Psoas muscle (tissue), 8 donors: ENCODE data around the gene STT3B. TPM values are rescaled to one million over a fixed set of nuclear protein-coding genes. Genes with fewer than 3 reads are reported as not detected.

Experiments used
- ATAC-seq, 4 donors: fragments of 200-7000 bp; cut with Tn5 transposase; one replicate each; pipeline ENCODE4 v1.9.1; 2020; ENCODE audit warnings: moderate library complexity in 3 of 4, mild to moderate bottlenecking in 2 of 4
- DNase-seq, 2 donors: peaks; one replicate each; pipeline ENCODE4 v3.0.0-alpha.2; 2020
- H3K27ac ChIP-seq: fragments of 200-600 bp; one replicate; pipeline ENCODE4 v1.8.0; 2022
- H3K27me3 ChIP-seq, 3 donors: fragments of 200-600 bp in 1 of 3; one replicate each; pipeline versions ENCODE4 v1.6.1 to v1.8.0; 2013 to 2022; ENCODE audit warnings: low read length in 2 of 3, mild to moderate bottlenecking in 2 of 3, moderate library complexity in 1 of 3; ENCODE audit not compliant: insufficient read depth in 3 of 3
- H3K36me3 ChIP-seq, 2 donors: fragments of 200-600 bp in 1 of 2; one replicate each; pipeline versions ENCODE4 v1.6.1 to v1.8.0; 2013 to 2022; ENCODE audit warnings: low read depth in 1 of 2, mild to moderate bottlenecking in 1 of 2, moderate library complexity in 1 of 2; ENCODE audit not compliant: insufficient read depth in 1 of 2
- H3K4me1 ChIP-seq: fragments of 200-600 bp; one replicate; pipeline ENCODE4 v1.8.0; 2022
- H3K4me3 ChIP-seq: fragments of 200-600 bp; one replicate; pipeline ENCODE4 v1.8.0; 2022; ENCODE audit warnings: mild to moderate bottlenecking
- H3K9me3 ChIP-seq: fragments of 200-600 bp; one replicate; pipeline ENCODE4 v1.8.0; 2022
- WGBS, 3 donors: extraction: QIAGEN DNeasy Blood & Tissue Kit; methylation state at CpG; one replicate each; pipeline versions ENCODE4 v1.1.6 to v1.1.7; 2013; 5-methylcytosine and 5-hydroxymethylcytosine counted together
- intact Hi-C, 2 donors: fragments of 100-400 bp; cut with DNase I; formaldehyde crosslinking; loops; one replicate each; pipeline versions ENCODE4 v1.11.0 to v1.14.2; 2022
- polyA plus RNA-seq, 3 donors: library from polyadenylated mRNA; stranded (reverse); fragments of 200-250 nt; gene quantifications; one replicate each; pipeline ENCODE4 v1.2.3, GENCODE V29; 2013
- total RNA-seq, 4 donors: library from RNA; stranded (reverse); fragmentation: NEBNext Ultra II Directional in 2 of 4; extraction: Animal tissue kit (Norgen Biotek cat#: 25700) in 2 of 4; gene quantifications; one replicate each; pipeline versions ENCODE4 v1.2.1 to v1.2.4, GENCODE V29; 2021 to 2023
- TF ChIP-seq, protein P1 (sequence below): fragments of 200-600 bp; IDR thresholded peaks from one replicate; pipeline ENCODE4 v1.8.0; 2022; ENCODE audit warnings: antibody characterized with exemption
- donor health status: healthy with polysubstance abuse.
- donor health status: DM: no; HTN: no; CAD: no; lungs with moderate emphysema.
- donor health status: Bipolar disorder and iron deficiency.
- donor health status: healthy.
- donor health status: DM: yes; HTN: yes; CAD: no.
- donor health status: DM: no; HTN: no; CAD: no.
- donor health status: DM: no; HTN: no; CAD: no.
- donor health status: DM: yes; HTN: yes; CAD: no.

Gene STT3B
- total and polyA plus RNA-seq, 7 donors, result 33.8 to 95.5 (median 56.9) TPM

DNA sequence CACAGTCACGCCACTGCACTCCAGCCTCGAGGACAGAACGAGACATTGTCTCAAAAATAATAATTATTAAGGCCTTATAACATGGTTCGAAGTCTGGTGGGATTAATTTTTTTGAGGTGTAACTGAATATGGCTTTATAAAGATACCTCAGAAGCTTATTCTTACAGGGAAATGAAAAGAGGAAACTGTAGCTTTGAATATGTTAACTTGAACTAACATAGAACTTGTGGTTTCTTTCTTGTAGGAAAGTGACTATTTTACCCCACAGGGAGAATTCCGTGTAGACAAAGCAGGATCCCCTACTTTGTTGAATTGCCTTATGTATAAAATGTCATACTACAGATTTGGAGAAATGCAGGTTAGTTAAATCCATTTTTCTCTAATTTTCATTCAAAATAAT, 96.3 kb downstream of the STT3B start:
- Histone ChIP-seq H3K27ac (no peak overlapping the region), H3K4me1 (no peaks in the 10 kb centered on the region), H3K4me3 (no peak overlapping the region), H3K36me3 (peaks cover 0 to 85% of the 10 kb centered on the region in 2 donors), H3K9me3 (no peaks in the 10 kb centered on the region), H3K27me3 (no peaks in the 10 kb centered on the region)
- no peak for DNase-seq
- 90 to 97% (median 94%) methylated on average over 5 of the region's 5 CpGs for WGBS, 3 donors
- ATAC-seq, result no peak
- TF ChIP-seq, protein P1, sequence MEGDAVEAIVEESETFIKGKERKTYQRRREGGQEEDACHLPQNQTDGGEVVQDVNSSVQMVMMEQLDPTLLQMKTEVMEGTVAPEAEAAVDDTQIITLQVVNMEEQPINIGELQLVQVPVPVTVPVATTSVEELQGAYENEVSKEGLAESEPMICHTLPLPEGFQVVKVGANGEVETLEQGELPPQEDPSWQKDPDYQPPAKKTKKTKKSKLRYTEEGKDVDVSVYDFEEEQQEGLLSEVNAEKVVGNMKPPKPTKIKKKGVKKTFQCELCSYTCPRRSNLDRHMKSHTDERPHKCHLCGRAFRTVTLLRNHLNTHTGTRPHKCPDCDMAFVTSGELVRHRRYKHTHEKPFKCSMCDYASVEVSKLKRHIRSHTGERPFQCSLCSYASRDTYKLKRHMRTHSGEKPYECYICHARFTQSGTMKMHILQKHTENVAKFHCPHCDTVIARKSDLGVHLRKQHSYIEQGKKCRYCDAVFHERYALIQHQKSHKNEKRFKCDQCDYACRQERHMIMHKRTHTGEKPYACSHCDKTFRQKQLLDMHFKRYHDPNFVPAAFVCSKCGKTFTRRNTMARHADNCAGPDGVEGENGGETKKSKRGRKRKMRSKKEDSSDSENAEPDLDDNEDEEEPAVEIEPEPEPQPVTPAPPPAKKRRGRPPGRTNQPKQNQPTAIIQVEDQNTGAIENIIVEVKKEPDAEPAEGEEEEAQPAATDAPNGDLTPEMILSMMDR, result no peak
- intact Hi-C loops, result no loop called here

DNA sequence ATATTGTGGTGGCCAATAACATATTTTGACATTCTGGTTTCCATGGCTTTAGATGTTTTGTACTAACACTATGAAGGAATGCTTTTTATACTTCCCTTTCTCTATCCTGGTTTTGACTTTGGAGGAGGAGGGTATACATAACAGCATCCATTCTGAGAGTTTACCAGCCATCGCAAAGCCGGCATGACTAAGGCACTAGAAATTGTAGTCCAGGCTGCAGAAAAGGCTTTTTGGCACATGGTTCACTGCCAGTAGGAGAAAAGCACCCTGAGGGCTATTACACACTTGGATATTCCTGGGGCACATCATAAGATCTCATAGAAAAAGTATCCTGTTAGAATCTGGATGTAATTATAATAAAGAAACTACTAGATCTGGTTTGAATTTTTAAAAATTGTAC, 101.8 kb downstream of the STT3B start:
- intact Hi-C loops, result no loop called here
- H3K4me3 ChIP-seq, result no peak overlapping the region
- no peak for ATAC-seq
- DNase-seq, result no peak
- peaks cover 0 to 54% of the 10 kb centered on the region in 2 donors for H3K36me3 ChIP-seq
- TF ChIP-seq, protein P1, result no peak
- H3K27ac ChIP-seq, result no peak overlapping the region
- WGBS, 3 donors, result 42 to 81% (median 43%) methylated on average over 2 of the region's 2 CpGs
- H3K9me3 ChIP-seq, result no peaks in the 10 kb centered on the region
- no peaks in the 10 kb centered on the region for H3K27me3 ChIP-seq
- H3K4me1 ChIP-seq, result peaks cover 17% of the 10 kb centered on the region

DNA sequence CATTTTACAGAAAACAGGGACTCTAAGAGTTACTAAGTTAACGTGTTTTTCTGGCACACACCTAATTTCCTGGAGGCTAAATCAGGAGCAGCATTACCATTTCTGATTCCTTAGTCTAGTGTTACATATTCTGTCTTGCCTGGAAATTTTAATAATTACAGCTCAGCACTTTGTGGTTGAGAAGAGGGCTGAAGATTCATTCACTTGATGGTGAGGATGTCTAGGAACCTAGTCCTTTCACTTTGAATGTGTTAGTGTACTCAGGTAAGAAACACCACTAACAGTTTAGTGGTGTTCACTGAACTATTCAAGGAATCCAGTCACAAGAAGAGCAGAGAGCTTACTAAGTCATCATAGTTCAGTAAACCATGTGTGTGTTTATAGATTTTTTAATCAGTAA, 102.8 kb downstream of the STT3B start:
- DNase-seq, result no peak
- Histone ChIP-seq H3K4me3 (no peak overlapping the region), H3K9me3 (no peaks in the 10 kb centered on the region), H3K27ac (no peak overlapping the region), H3K4me1 (peaks cover 17% of the 10 kb centered on the region), H3K36me3 (peaks cover 0 to 43% of the 10 kb centered on the region in 2 donors), H3K27me3 (no peaks in the 10 kb centered on the region)
- peak in 1 of 4 donors; percentile 51 for ATAC-seq
- TF ChIP-seq, protein P1, result no peak
- intact Hi-C loops, result loop anchor here in 1 of 2 donors (5.0 kb wide), 1 partner anchor 53 kb away; no protein-coding TSS in a partner anchor
- 7 to 21% (median 13%) methylated on average over 1 of the region's 1 CpG for WGBS, 3 donors

DNA sequence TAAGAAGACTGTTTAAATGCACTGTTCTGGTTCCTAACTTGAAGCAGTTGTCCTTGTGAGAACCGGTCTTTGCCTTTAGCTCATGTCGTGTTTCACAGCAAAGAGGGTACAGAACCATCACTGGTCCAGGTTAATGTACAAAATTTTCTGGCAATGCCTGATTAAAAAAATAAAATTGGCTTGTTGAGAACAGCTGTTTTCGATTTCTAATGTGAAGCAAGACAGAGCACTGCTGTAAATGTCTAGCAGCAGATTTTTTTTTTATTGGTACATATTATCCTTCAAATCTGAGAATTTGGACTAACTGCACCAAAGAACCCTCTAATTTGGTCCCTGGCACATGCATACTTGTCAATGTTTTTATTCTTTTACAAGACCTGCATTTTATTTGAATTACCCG, 103.3 kb downstream of the STT3B start:
- DNase-seq (no peak), ATAC-seq (no peak)
- H3K27me3 ChIP-seq, result no peaks in the 10 kb centered on the region
- no peak overlapping the region for H3K4me3 ChIP-seq
- TF ChIP-seq, protein P1, result no peak
- peaks cover 17% of the 10 kb centered on the region for H3K4me1 ChIP-seq
- no peak overlapping the region for H3K27ac ChIP-seq
- H3K36me3 ChIP-seq, result peaks cover 0 to 38% of the 10 kb centered on the region in 2 donors
- H3K9me3 ChIP-seq, result no peaks in the 10 kb centered on the region
- 56 to 76% (median 57%) methylated on average over 4 of the region's 4 CpGs for WGBS, 3 donors
- intact Hi-C loops, result loop anchor here in 1 of 2 donors (5.0 kb wide), 1 partner anchor 54 kb away; no protein-coding TSS in a partner anchor
